Glomerular visceral epithelial cell (primary cell): ENCODE data around the gene RBM47.

ENCODE experiments used
- DNase-seq: peaks from one replicate; pipeline ENCODE4 v3.0.0-alpha.2; 2016; ENCODE audit errors: extremely low spot score

RBM47 gene

DNA sequence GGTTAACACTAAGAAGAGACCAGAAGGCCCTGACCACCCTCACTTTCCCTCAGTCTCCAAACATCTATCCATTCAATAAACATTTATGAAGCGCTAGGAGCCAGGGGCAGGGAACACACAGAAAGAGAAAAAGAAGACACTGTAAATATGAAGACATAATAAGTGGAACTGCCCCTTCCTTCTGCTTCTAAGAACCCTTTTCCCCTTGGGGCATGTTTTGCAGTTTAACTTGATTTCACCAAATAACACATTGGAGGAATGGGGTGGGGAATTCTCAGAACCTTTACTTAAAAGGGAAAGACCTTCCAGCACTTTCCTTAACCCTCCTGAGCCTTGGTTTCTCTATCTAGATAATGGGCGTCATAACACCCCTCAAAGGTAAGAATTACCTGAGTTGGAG lies 42.3 kb downstream of the RBM47 start:
- no peak for DNase-seq

GRCh38 chr4:40586729-40587128 lies 42.9 kb downstream of the RBM47 start:
- no peak for DNase-seq

DNA sequence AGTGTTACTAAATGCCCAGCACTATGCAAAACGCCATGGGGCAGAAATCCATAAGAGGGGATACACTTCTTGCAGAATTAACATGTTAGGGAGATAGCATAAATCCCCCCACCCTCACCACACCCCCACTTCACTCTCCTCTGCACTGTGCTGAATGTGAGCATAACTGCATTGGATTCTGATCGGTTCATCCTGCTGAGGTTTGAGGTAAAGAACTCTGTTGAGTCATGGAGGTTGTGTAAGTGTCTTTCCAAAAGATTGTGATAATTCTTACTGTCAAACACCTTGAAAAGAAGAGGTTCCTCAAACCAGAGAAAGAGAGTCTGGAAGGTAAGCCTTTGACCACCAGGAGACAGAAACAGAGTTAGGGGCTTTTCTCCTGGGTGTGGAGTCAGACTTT lies 43.6 kb downstream of the RBM47 start:
- no peak for DNase-seq

- DNase-seq = no peak
Measured at GRCh38 chr4:40585201-40585799, 44.4 kb downstream of the RBM47 start.

DNA sequence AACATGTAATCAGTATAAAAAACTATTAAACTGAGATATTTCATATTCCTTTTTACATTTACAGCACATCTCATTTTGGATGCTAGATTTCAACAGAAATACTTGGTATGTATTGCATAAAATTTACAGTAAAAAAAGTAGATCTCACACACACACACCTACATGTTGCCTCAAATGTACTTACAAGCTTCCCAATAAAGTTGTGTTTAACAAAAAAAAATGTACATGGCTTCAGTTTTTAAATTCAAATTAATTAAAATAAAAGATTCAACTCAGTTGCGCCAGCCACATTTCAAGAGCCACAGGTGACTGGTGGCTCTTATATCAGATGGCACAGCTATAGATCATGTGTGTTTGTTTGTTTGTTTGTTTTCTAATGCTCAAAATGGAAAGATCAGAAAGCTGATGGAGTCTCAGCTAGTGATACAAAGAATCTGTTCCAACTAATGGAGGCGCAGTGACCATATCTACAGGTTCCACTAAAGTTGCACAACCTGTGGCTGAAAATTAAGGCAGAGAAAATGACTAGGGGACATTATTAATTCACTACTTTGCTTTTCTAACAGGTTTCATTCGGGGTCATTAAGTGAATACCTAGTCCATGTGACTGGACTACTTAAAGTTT lies 45.0 kb downstream of the RBM47 start:
- no peak for DNase-seq

DNA sequence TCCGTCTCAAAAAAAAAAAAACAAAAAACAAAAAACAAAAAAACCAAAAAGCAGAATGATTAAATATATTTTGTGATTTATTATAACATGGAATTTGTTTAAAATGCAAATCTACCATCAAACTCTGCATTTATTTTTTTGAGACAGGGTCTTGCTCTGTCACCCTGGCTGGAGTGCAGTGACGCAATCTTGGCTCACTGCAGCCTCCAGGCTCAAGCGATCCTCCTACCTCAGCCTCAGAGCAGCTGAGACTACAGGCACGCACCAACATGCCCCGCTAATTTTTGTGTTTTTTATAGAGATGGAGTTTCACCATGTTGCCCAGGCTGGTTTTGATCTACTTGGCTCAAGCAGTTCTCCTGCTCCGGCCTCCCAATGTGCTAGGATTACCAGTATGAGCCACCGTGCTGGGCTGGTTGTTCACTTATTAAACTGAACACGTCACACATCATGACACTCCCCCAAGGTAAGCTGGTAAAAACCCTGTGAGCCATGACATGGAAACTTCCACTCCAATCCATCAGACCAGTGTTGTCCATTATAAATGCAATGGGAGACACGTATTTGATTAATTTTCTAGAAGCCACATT lies 45.7 kb downstream of the RBM47 start:
- DNase-seq = peak; percentile 56

- no peak for DNase-seq
Measured at GRCh38 chr4:40582413-40582812, 47.3 kb downstream of the RBM47 start.

DNA sequence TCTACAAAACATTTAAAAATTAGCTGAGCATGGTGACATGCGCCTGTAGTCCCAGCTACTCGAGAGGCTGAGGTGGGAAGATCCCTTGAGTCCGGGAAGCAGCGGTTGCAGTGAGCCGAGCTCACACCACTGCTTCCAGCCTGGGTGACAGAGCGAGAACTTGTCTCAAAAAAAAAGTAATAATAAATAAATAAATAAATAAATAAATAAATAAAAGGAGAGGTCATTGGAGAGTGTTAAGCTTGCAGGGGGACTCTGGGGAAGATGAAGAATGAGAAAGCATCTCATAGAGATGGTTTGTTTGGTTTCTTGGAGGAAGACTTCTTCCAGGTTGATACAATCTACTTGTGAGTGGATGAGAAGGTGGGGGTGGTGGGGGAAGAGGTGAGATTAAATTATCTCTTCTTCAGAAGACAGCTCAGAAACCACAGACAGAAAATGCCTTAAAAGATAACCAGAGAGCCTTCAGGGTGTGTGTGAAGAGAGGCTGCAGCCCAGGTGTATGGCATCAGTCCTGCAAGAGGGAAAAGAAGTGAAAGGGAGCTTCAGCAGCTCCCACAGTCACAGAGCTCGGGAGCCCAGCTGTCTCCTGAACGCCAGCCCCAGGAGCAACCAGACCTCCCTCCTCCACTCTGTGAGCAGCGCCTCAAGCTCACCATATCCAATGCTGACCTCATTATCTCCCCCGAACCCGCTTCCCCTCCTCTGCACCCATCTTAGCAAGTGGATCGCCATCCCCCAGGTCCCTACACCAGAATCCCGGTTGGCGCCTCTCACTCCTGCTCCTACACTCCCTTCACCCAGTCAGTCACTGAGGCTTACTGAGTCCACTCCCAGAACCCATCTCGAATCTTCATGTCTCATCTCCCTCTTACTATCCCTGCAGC lies 48.2 kb downstream of the RBM47 start:
- no peak for DNase-seq

DNA sequence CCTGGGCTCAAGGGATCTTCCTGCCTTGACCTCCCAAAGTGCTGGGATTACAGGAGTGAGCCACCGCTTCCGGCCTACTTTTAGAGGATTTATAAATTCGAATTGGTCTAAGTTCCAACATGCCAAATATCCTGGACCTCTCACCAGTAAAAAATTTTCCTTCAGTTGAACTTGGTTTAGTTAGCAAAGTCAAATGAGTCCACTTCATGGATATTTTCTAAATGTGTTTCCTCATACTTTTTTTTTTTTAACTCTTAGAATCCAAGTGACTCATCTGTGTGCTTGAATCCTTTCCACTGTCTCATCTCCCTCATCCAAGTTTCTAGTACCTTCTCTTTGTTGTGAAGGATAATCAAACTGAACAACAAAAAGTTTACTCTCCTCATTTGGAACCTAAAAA lies 49.7 kb downstream of the RBM47 start:
- no peak for DNase-seq

DNA sequence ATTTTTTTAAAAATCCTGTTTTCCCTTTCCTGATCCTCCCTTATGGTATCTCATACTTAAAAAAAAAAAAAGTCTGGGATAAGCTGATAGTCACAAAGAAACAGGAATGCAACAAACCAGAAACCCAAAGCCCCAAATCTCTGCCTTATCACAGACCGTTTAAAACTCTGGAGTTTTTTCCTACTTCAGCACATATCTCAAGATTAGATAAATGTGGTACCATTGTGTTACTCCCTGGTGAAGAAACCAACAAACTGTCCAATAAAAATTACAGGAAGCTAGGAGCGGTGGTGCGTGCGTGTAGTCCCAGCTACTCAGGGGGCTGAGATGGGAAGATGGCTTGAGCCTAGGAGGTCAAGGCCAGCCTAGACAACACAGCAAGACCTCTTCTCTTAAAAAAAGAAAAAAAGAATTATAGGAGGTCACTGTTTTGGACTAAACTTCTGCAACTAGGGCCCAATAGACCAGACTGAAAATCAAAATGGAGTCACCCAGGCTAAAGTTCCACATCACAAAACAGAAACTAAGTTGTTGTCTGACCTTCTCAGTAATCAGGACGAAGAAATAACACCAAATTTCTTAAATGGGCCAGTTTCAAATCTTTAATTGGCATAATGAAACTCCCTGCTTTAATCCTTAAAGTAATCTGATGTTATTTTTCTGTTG lies 51.9 kb downstream of the RBM47 start:
- no peak for DNase-seq

- DNase-seq = peak; percentile 96
Measured at GRCh38 chr4:40576651-40577480, 52.8 kb downstream of the RBM47 start.

GRCh38 chr4:40575846-40576245 lies 53.8 kb downstream of the RBM47 start:
- DNase-seq = no peak

DNA sequence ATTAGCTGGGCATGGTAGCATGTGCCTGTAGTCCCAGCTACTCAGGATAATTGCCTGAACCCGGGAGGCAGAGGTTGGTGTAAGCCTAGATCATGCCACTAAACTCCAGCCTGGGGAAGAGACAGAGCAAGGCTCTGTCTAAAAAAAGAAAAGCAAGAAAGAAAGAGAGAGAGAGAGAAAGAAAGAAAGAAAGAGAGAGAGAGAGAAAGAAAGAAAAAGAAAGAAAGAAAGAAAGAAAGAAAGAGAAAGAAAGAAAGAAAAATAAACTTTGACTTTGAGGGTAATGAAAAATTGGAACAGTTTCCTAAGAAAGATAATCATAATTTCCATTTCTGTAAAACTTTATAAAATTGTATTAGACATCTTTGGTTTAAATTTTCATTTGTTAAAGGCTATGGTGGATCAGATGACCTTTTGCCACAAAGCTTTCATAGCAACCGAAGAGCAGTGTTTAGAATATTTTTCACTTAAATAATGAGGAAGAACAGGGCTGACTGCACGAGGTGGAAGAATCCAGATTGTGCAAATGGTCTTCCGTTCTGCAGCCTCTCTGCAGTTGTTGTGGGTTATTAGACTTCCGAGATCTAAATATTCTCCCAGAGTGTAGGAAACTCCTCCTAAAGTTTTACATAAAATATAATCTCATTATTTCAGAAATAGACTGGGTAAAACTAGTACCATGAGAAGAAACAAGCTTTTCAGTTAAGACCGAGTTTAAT lies 55.9 kb downstream of the RBM47 start:
- DNase-seq = no peak

GRCh38 chr4:40572692-40573310 lies 56.9 kb downstream of the RBM47 start:
- DNase-seq = no peak

DNA sequence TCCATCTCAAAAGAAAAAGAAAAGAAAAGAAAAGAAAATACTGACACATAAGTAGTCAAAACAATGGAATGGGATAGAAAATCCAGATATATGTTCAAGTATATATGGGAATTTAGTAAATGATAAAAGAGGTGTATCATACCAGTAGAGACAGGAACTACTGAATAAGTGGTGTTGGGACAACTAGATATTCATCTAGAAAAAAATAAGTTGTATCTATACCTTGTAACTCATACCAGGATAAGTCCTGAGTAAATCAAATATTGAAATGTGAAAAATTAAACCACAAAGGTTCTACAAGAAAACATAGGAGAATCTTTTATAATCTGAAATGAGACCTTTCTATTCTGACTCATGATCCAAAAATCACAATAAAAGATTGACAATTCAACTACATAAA lies 58.5 kb downstream of the RBM47 start:
- no peak for DNase-seq

GRCh38 chr4:40570348-40571077 lies 59.2 kb downstream of the RBM47 start:
- DNase-seq = no peak

- DNase-seq = no peak
Measured at GRCh38 chr4:40564815-40565483, 64.7 kb downstream of the RBM47 start.

DNA sequence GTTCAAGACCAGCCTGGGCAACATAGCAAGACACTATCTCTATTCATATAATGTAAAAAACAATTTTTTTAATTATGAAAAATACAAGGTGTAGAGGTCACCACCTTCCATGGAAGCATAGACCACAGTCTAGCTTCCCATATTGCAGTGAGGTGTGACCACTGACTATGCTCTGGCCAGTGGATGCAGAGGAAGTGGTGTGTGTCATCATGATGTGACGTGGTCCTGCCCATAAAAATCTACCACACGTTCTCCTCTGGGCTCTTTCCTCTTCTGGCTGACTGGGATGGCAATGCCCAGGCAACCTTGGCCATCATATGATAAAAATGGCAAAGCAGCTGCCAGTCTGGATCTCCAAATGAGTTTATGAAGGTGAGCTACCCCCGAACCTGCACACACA lies 65.7 kb downstream of the RBM47 start:
- DNase-seq = peak; percentile 64

DNA sequence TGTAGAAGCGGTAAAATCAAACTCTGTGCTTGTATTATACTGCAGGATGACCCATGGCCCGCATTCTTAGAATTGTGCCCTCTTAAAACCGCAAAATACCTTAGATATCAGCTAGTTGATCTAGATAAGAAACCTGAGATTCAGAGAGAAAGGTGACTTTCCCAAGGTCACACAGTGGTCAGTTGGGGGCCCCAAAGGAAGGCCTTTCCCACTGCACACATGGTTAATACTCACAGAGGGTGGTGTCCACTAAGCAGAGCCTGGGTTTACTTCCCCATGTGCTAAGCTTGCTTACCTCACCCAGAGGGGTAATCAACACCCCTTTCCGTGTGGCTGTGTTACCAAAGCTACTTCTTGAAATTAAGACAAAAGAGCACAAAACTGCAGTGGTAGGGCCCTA lies 66.3 kb downstream of the RBM47 start:
- DNase-seq = no peak
